Occipital lobe (tissue), 2 donors: ENCODE results near the gene GTF2A1L. TPM values are rescaled to one million over a fixed set of nuclear protein-coding genes. Genes with fewer than 3 reads are reported as not detected.
"Not testable (repeated sequence)": the region's sequence is repeated elsewhere in the genome, so short reads cannot be mapped to it uniquely, and the experiment has no call there.

Experiments used
- DNase-seq: peaks from one replicate; lab custom pipeline; 2025; lab: John Stamatoyannopoulos, UW
- total RNA-seq: library from RNA; depleted of rRNA; stranded (reverse); fragments of >200 nt; gene quantifications from one replicate; pipeline ENCODE4 v1.2.3, GENCODE V29; 2014

The GTF2A1L gene
- total RNA-seq, 1 donor from 2014 or later: 6.9 TPM

GRCh38 chr2:48699348-48699930 lies 81.8 kb downstream of the GTF2A1L start:
- DNase-seq: no peak

GRCh38 chr2:48703621-48704020 lies 86.0 kb downstream of the GTF2A1L start:
- not testable (repeated sequence) for DNase-seq

DNA sequence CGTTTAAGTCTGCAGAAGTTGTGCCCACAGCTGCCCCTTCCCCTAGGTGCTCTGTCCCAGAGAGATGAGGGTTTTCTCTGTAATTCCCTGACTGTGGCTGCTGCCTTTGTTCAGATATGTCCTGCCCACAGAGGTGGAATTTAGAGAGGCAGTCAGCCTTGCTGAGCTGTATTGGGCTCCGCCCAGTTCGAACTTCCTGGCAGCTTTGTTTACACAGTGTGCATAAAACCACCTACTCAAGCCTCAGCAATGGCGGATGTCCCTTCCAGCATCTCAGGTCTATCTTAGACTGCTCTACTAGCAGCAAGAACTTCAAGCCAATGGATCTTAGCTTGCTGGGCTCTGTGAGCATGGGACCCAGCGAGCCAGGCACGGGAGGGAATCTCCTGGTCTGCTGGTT lies 89.8 kb downstream of the GTF2A1L start:
- DNase-seq: no peak

DNA sequence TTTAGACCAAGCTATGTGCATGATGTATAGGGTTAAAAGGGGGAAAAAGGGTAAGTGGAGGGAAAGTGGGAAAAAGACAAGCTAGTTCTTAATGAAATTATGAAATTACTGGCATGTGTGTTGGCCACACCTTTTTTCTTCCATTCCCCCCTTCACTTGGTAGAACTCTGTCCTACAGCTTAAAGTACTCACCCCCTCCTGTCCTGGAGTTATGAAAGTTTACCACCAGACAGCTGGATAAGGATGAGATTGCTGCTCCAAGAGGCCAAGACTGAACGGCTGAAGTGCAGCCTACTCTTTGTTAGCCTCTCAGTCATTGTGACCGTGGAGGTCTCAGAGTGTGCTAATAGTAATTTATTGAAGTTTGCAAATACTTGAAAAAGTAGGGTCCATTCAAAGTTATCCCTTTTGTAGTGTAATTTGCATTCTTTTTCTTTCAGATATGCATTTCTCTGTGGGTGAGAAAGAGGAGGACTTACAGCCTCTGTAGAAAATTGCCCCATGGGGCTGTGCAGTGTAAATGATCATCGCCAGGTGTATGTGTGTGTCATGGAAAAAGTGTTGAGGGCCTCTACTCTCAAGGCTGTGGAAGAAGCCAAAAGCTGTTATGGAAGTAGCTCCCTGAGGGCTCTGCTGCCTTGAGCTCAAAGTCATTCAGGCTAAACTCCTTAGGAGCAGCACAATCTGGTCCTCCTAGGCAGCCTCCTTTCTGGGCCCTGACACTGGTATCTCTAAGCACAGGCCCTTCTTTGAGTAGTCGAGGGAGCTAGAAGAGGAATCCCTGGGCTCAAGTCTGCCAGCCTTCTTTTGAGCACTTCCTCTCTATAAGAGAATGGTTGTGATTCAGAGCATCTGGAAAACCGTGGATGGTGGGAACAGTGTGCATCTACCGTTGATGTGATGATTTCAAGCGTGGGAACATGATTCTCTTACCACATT lies 91.7 kb downstream of the GTF2A1L start:
- DNase-seq: no peak

GRCh38 chr2:48711343-48711742 lies 93.7 kb downstream of the GTF2A1L start:
- no peak for DNase-seq

DNA sequence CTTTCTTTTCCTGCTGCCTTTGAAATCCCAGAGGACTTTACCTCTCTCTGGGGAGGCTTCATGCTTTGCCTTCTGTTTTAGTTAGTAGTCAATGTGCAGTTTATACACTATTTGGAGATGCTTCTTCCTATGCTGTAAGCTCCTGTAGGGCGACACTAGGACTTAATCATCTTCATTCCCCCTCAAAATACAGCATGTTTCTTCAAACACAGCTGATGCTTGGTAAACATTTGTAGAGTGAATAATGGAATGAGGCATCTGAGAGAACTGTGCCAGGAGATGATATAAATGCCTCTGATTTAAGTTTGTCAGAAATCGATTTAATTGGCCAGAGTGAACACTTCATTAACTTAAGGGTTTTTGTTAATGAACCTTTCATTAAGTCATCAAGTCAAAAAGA lies 94.5 kb downstream of the GTF2A1L start:
- DNase-seq: no peak

GRCh38 chr2:48713647-48714046 lies 96.0 kb downstream of the GTF2A1L start:
- DNase-seq: no peak

- no peak for DNase-seq
These were observed 96.6 kb downstream of the GTF2A1L start for GRCh38 chr2:48714245-48714644.

GRCh38 chr2:48715042-48715899 lies 97.6 kb downstream of the GTF2A1L start:
- DNase-seq: no peak

GRCh38 chr2:48715956-48716355 lies 98.3 kb downstream of the GTF2A1L start:
- DNase-seq: no peak

GRCh38 chr2:48717846-48718245 lies 100.2 kb downstream of the GTF2A1L start:
- no peak for DNase-seq

GRCh38 chr2:48719480-48720177 lies 102.0 kb downstream of the GTF2A1L start:
- DNase-seq: no peak

- no peak for DNase-seq
These were observed 103.5 kb downstream of the GTF2A1L start for GRCh38 chr2:48721158-48721557.

- no peak for DNase-seq
These were observed 104.7 kb downstream of the GTF2A1L start for GRCh38 chr2:48722391-48722790.

DNA sequence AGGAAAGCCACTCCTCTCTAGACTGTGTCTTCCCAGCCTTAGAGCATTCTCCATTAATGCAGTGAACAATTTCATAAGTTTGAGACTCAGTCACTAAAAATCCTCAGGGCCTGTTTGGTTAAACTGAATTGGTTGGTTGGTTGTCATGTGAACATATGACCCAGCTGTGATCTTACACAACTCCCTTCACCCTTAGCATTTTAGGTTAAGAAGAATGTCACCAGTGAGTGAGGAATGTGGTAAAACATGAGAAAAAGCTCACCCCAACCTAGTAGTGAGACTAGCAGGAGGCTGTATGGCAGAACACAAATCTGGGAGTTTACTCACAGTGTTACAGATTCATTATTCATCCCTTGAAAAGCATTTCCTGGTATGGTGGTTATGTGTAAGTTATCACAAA lies 105.5 kb downstream of the GTF2A1L start:
- DNase-seq: no peak

DNA sequence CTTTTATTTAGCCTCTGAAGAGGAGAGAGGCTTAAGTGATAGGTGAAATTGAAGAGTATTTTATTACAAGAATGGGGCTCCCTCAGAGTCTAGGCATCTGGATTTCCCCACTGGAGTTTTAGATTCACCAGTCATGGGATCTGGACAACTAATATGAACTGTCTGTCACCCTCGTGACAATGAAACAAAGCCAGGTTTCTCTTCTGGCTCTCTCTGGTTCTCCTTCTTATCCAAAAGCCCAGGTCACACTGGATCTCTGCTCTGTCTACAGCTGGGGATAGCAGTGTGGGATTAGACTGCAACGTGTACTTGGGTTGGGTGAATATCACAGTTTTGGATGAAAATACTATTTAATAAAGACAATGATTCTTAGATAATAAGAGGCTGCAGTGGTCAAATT lies 106.6 kb downstream of the GTF2A1L start:
- DNase-seq: no peak

GRCh38 chr2:48725696-48726494 lies 108.2 kb downstream of the GTF2A1L start:
- DNase-seq: no peak

DNA sequence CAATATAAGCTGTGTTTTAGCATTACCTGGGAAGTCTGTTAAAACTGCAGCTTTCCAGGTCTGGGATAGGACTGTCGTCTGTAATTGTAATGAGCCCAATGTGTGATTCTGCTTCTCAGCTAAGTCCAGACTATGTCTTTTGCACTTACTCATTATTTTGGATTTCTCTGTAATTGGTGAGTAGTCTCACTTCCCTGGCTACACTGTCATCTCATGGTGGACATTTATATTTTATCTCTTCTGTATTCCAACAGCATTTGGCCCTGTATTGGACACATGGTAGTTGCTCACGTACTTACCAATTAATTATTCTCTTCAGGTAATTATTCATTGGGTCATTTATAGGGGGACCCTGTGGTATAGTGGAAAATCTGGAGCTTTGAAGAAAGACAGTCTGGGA lies 109.9 kb downstream of the GTF2A1L start:
- no peak for DNase-seq

- DNase-seq: no peak
These were observed 110.6 kb downstream of the GTF2A1L start for GRCh38 chr2:48728295-48728694.

- DNase-seq: no peak
These were observed 111.2 kb downstream of the GTF2A1L start for GRCh38 chr2:48728840-48729239.
